Sigmoid colon (tissue), 4 donors: ENCODE data around the gene CD300LD.

ENCODE experiments used
- CTCF ChIP-seq, 4 experiments: fragments of 450-650 bp in 3 of 4; fragments of 200-600 bp in 1 of 4; IDR thresholded peaks; one replicate each; pipeline ENCODE4 v1.5.1; 2016 to 2019; ENCODE audit warnings: antibody characterized with exemption in 4 of 4, mild to moderate bottlenecking in 3 of 4, moderate library complexity in 2 of 4
- EP300 ChIP-seq, 4 donors: sonication (generic); formaldehyde crosslinking; IDR thresholded peaks; one replicate each; pipeline ENCODE4 v1.6.1; 2017; ENCODE audit warnings: antibody characterized with exemption in 4 of 4
- POLR2A ChIP-seq, 2 donors: fragments of 450-650 bp; IDR thresholded peaks; one replicate each; pipeline ENCODE4 v1.6.1; 2016; ENCODE audit warnings: antibody characterized with exemption in 2 of 2, mild to moderate bottlenecking in 2 of 2, moderate library complexity in 2 of 2

- TF ChIP-seq CTCF (IDR thresholded peaks at IDR 0.05) (no peak), EP300 (IDR thresholded peaks at IDR 0.05) (no peak), POLR2A (IDR thresholded peaks at IDR 0.05) (no peak)
Observed at GRCh38 chr17:74530831-74531150, 61.3 kb downstream of the CD300LD start.
